Mesendoderm (in vitro differentiated cells): ENCODE data around the gene HIVEP1.

Experiments
- DNase-seq: peaks from one replicate; pipeline ENCODE4 v3.0.0; 2013
- H2AK5ac ChIP-seq: 2 replicates; pipeline ENCODE4 v1.6.1; 2013; ENCODE audit warnings: low read length, inconsistent platforms
- H2BK120ac ChIP-seq: 2 replicates; pipeline ENCODE4 v1.6.1; 2013; ENCODE audit warnings: low read depth, mild to moderate bottlenecking, low read length, moderate library complexity, mixed read lengths
- H2BK15ac ChIP-seq: replicated peaks from 2 replicates; pipeline ENCODE4 v1.6.1; 2013; ENCODE audit warnings: low read depth, mild to moderate bottlenecking, moderate library complexity
- H2BK5ac ChIP-seq: 2 replicates; pipeline ENCODE4 v1.6.1; 2013; ENCODE audit warnings: low read length, inconsistent platforms
- H3K18ac ChIP-seq: 2 replicates; pipeline ENCODE4 v1.6.1; 2013; ENCODE audit warnings: mild to moderate bottlenecking, low read length, mixed read lengths
- H3K23ac ChIP-seq: one replicate; pipeline ENCODE4 v1.6.1; 2013; ENCODE audit warnings: low read length
- H3K27ac ChIP-seq: 2 replicates; pipeline ENCODE4 v1.5.1; 2013; ENCODE audit warnings: low read depth, mild to moderate bottlenecking, inconsistent platforms, low read length, moderate library complexity
- H3K27me3 ChIP-seq: 2 replicates; pipeline ENCODE4 v1.6.1; 2013; ENCODE audit warnings: low read length, control low read depth, mild to moderate bottlenecking, inconsistent platforms; ENCODE audit not compliant: insufficient read depth, poor library complexity
- H3K36me3 ChIP-seq: 2 replicates; pipeline ENCODE4 v1.6.1; 2013; ENCODE audit warnings: low read length, inconsistent platforms; ENCODE audit not compliant: control insufficient read depth, insufficient read depth
- H3K4ac ChIP-seq: one replicate; pipeline ENCODE4 v1.6.1; 2013; ENCODE audit warnings: low read depth, mild to moderate bottlenecking, low read length, moderate library complexity
- H3K4me1 ChIP-seq: 2 replicates; pipeline ENCODE4 v1.6.1; 2013; ENCODE audit warnings: low read depth, low read length, inconsistent platforms; ENCODE audit not compliant: control insufficient read depth
- H3K4me2 ChIP-seq: 2 replicates; pipeline ENCODE4 v1.6.1; 2013; ENCODE audit warnings: low read length
- H3K4me3 ChIP-seq: 2 replicates; pipeline ENCODE4 v1.5.1; 2013; ENCODE audit warnings: mild to moderate bottlenecking, low read length
- H3K56ac ChIP-seq: one replicate; pipeline ENCODE4 v1.6.1; 2013; ENCODE audit warnings: low read length
- H3K79me1 ChIP-seq: 2 replicates; pipeline ENCODE4 v1.6.1; 2013; ENCODE audit warnings: low read length, inconsistent platforms
- H3K79me2 ChIP-seq: 2 replicates; pipeline ENCODE4 v1.6.1; 2013; ENCODE audit warnings: mild to moderate bottlenecking, low read length; ENCODE audit not compliant: control insufficient read depth, insufficient read depth
- H3K9ac ChIP-seq: 2 replicates; pipeline ENCODE4 v1.6.1; 2013; ENCODE audit warnings: low read length, inconsistent platforms
- H4K5ac ChIP-seq: one replicate; pipeline ENCODE4 v1.6.1; 2013; ENCODE audit warnings: low read length
- H4K8ac ChIP-seq: one replicate; pipeline ENCODE4 v1.6.1; 2013; ENCODE audit warnings: low read depth, mild to moderate bottlenecking, control low read depth, low read length, moderate library complexity
- WGBS: extraction: QIAGEN DNeasy Blood & Tissue Kit; methylation state at CpG from one replicate; pipeline ENCODE4 v1.1.7; 2013; ENCODE audit warnings: low lambda C conversion rate, missing lambda C conversion rate; ENCODE audit not compliant: insufficient coverage; ENCODE audit errors: extremely low coverage; 5-methylcytosine and 5-hydroxymethylcytosine counted together

The HIVEP1 gene

GRCh38 chr6:12060780-12061609, 48.9 kb downstream of the HIVEP1 start:
- H2BK5ac ChIP-seq = no peak overlapping the region
- H4K5ac ChIP-seq = no peak overlapping the region
- no peak overlapping the region for H2AK5ac ChIP-seq
- H4K8ac ChIP-seq = no peak overlapping the region
- no peaks in the 10 kb centered on the region for H3K36me3 ChIP-seq
- H3K9ac ChIP-seq = no peak overlapping the region
- H3K4me1 ChIP-seq = no peaks in the 10 kb centered on the region
- no peak overlapping the region for H3K4me3 ChIP-seq
- H3K23ac ChIP-seq = no peak overlapping the region
- no peaks in the 10 kb centered on the region for H3K27me3 ChIP-seq
- H3K4ac ChIP-seq = no peak overlapping the region
- no peak overlapping the region for H2BK15ac ChIP-seq
- peak; percentile 94 for DNase-seq
- peaks cover 22% of the 10 kb centered on the region for H3K79me1 ChIP-seq
- H3K4me2 ChIP-seq = no peak overlapping the region
- H3K18ac ChIP-seq = no peak overlapping the region
- no peak overlapping the region for H3K27ac ChIP-seq
- no peak overlapping the region for H2BK120ac ChIP-seq
- H3K56ac ChIP-seq = no peak overlapping the region
- H3K79me2 ChIP-seq = peaks cover 24% of the 10 kb centered on the region
- WGBS = no CpG with 5 or more reads among the region's 15 CpGs

GRCh38 chr6:12062605-12063004, 50.5 kb downstream of the HIVEP1 start:
- Histone ChIP-seq H3K23ac (no peak overlapping the region), H3K4me2 (no peak overlapping the region), H2BK15ac (no peak overlapping the region), H2BK120ac (no peak overlapping the region), H3K79me1 (peaks cover 25% of the 10 kb centered on the region), H3K18ac (no peak overlapping the region), H4K5ac (no peak overlapping the region), H3K4me1 (no peaks in the 10 kb centered on the region), H3K56ac (no peak overlapping the region), H2AK5ac (no peak overlapping the region), H2BK5ac (no peak overlapping the region), H3K9ac (no peak overlapping the region), H3K79me2 (peaks cover 26% of the 10 kb centered on the region), H3K27ac (no peak overlapping the region), H4K8ac (no peak overlapping the region), H3K36me3 (no peaks in the 10 kb centered on the region), H3K27me3 (no peaks in the 10 kb centered on the region), H3K4me3 (no peak overlapping the region), H3K4ac (no peak overlapping the region)
- peak; percentile 31 for DNase-seq
- no CpG with 5 or more reads among the region's 5 CpGs for WGBS

- H3K56ac ChIP-seq = no peak overlapping the region
- H3K27ac ChIP-seq = no peak overlapping the region
- no peaks in the 10 kb centered on the region for H3K36me3 ChIP-seq
- H3K4me1 ChIP-seq = no peaks in the 10 kb centered on the region
- no peak overlapping the region for H2AK5ac ChIP-seq
- no peak overlapping the region for H3K9ac ChIP-seq
- H3K4ac ChIP-seq = no peak overlapping the region
- no peak overlapping the region for H4K8ac ChIP-seq
- no peak overlapping the region for H3K18ac ChIP-seq
- H3K4me3 ChIP-seq = no peak overlapping the region
- H3K79me1 ChIP-seq = peaks cover 25% of the 10 kb centered on the region
- H3K4me2 ChIP-seq = no peak overlapping the region
- H3K79me2 ChIP-seq = peaks cover 27% of the 10 kb centered on the region
- H2BK5ac ChIP-seq = no peak overlapping the region
- no peak overlapping the region for H3K23ac ChIP-seq
- no peak overlapping the region for H2BK120ac ChIP-seq
- DNase-seq = no peak
- H3K27me3 ChIP-seq = no peaks in the 10 kb centered on the region
- H4K5ac ChIP-seq = no peak overlapping the region
- H2BK15ac ChIP-seq = no peak overlapping the region
- no CpG with 5 or more reads among the region's 4 CpGs for WGBS
Observed at GRCh38 chr6:12064131-12064530, 52.0 kb downstream of the HIVEP1 start.

GRCh38 chr6:12064538-12065071, 52.5 kb downstream of the HIVEP1 start:
- H3K23ac ChIP-seq = no peak overlapping the region
- no peaks in the 10 kb centered on the region for H3K27me3 ChIP-seq
- H3K56ac ChIP-seq = no peak overlapping the region
- no peak overlapping the region for H2BK15ac ChIP-seq
- no peak overlapping the region for H3K27ac ChIP-seq
- no peak overlapping the region for H2BK120ac ChIP-seq
- DNase-seq = no peak
- no peak overlapping the region for H3K4me3 ChIP-seq
- no peaks in the 10 kb centered on the region for H3K36me3 ChIP-seq
- H3K18ac ChIP-seq = no peak overlapping the region
- no peak overlapping the region for H3K4me2 ChIP-seq
- no peak overlapping the region for H4K5ac ChIP-seq
- H3K79me2 ChIP-seq = peaks cover 24% of the 10 kb centered on the region
- peaks cover 22% of the 10 kb centered on the region for H3K79me1 ChIP-seq
- H2AK5ac ChIP-seq = no peak overlapping the region
- no peak overlapping the region for H4K8ac ChIP-seq
- H2BK5ac ChIP-seq = no peak overlapping the region
- no peak overlapping the region for H3K9ac ChIP-seq
- no peak overlapping the region for H3K4ac ChIP-seq
- H3K4me1 ChIP-seq = no peaks in the 10 kb centered on the region
- WGBS = no CpG with 5 or more reads among the region's 3 CpGs

- no peaks in the 10 kb centered on the region for H3K4me1 ChIP-seq
- no CpG with 5 or more reads among the region's 8 CpGs for WGBS
Observed at GRCh38 chr6:12065321-12066140, 53.4 kb downstream of the HIVEP1 start.

More at GRCh38 chr6:12065321-12066140, 53.4 kb downstream of the HIVEP1 start:
- no peak overlapping the region for H3K27ac ChIP-seq
- no peak overlapping the region for H2BK15ac ChIP-seq
- no peak overlapping the region for H2AK5ac ChIP-seq
- peaks cover 24% of the 10 kb centered on the region for H3K79me2 ChIP-seq
- no peaks in the 10 kb centered on the region for H3K27me3 ChIP-seq
- no peak overlapping the region for H3K56ac ChIP-seq
- no peak overlapping the region for H4K8ac ChIP-seq
- peak; percentile 25 for DNase-seq
- H3K23ac ChIP-seq = no peak overlapping the region
- H3K4me3 ChIP-seq = no peak overlapping the region
- peaks cover 22% of the 10 kb centered on the region for H3K79me1 ChIP-seq
- no peaks in the 10 kb centered on the region for H3K36me3 ChIP-seq
- no peak overlapping the region for H2BK5ac ChIP-seq
- H3K4ac ChIP-seq = no peak overlapping the region
- no peak overlapping the region for H3K18ac ChIP-seq
- no peak overlapping the region for H2BK120ac ChIP-seq
- H3K9ac ChIP-seq = no peak overlapping the region
- H4K5ac ChIP-seq = no peak overlapping the region
- no peak overlapping the region for H3K4me2 ChIP-seq
